Measurements from ENCODE around the gene NUDT14.
A peak's percentile ranks its signal among the peaks of the same experiment; 100 is the strongest.

NUDT14 gene

GRCh38 chr14:105214324-105214915 is 33.3 kb upstream of the NUDT14 start:
- Mint-ChIP-seq H3K4me3 (no peak overlapping the region), H3K4me1 (peaks cover 20% of the 10 kb centered on the region), H3K36me3 (ENCODE audit: low read depth) (peaks cover 20% of the 10 kb centered on the region), H3K9me3 (no peaks in the 10 kb centered on the region), H3K27ac (no peak overlapping the region), H3K27me3 (ENCODE audit: low read depth) (peaks cover 3% of the 10 kb centered on the region)
- TF ChIP-seq CTCF (IDR thresholded peaks at IDR 0.05; ENCODE audit: unreplicated experiment in 3 of 3), result no peak

DNA sequence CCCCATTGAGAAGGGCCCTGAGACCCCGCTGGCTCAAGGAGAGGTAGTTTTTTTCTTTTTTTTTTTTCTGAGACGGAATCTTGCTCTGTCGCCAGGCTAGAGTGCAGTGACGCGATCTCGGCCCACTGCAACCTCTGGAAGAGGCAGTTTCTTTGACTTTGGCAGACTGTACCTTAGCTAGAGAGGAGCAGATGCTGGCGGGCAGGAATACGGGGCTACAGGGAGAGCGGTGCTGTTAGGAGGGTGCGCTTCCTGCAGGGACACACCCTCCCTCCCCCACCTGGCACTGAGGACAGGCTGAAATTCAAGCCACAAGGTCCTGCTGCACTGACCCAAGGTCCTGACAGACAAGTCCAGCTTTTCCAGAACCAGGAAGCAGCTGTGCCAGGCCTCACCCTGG is 32.2 kb upstream of the NUDT14 start:
- Mint-ChIP-seq H3K4me1 (peaks cover 20% of the 10 kb centered on the region), H3K27ac (peak overlapping the region; percentile 64 to 66 (median 66)), H3K4me3 (no peak overlapping the region), H3K36me3 (ENCODE audit: low read depth) (peaks cover 17% of the 10 kb centered on the region), H3K27me3 (ENCODE audit: low read depth) (peaks cover 3% of the 10 kb centered on the region), H3K9me3 (no peaks in the 10 kb centered on the region)
- TF ChIP-seq CTCF (IDR thresholded peaks at IDR 0.05; ENCODE audit: unreplicated experiment in 3 of 3), result no peak

DNA sequence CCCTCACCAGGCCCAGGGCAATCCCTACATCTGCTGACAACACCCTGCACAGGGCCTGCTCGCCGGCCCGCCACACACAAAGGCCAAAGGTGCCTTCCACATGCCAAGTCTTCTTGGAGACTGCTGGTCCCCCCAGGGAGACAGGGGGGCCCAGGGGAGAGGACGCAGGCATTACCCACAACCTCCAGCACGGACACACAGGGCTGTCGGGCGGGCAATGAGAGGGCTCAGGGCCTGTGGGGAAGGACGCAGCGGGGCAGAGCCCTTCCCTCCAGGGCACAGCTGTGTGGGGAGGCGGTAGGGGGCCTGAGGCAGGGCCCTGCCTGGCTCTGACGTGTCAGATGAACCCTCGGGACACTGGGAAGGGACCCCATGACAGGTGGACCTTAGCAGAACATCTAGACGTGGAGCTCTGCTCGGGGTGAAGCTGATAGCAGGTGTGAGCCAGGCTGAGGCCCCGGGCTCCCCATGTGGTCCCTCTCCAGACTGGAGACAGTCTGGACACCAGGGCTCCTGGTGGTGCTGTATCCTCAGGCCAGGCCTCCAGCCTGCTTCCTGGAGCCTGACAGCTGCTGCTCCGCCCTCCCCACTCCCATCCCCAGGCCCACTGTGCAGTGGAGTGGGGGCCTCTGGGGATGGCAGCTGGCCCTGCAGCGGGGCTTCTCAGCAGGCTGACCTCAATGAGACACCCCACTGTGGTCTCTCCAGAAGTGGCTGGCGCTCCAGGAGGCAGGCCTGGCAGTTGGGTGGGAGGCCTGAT is 31.6 kb upstream of the NUDT14 start:
- Mint-ChIP-seq H3K36me3 (ENCODE audit: low read depth) (peaks cover 13% of the 10 kb centered on the region), H3K4me1 (peaks cover 20% of the 10 kb centered on the region), H3K27me3 (ENCODE audit: low read depth) (peaks cover 3% of the 10 kb centered on the region), H3K4me3 (no peak overlapping the region), H3K9me3 (no peaks in the 10 kb centered on the region), H3K27ac (peak overlapping the region in 2 of 3 experiments; percentile 64 to 66)
- no peak for TF ChIP-seq CTCF (IDR thresholded peaks at IDR 0.05; ENCODE audit: unreplicated experiment in 3 of 3)

DNA sequence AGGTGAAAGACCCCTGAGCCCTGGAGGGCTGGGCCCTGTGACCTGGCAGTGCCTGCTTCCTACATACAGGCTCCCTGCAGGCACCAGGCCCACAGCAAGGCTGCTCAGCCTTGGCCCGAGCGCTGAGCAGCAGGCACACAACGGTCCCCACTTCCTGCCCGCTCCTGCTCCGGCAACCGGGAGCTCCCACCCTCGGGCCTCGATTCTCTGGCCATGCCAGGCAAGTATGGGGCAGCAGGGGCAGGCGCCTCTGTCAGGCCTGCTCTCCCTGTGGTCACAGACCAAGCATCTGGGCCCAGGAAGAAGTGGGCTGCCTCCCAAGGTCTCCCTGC is 30.6 kb upstream of the NUDT14 start:
- no peak overlapping the region for H3K4me3 Mint-ChIP-seq
- H3K4me1 Mint-ChIP-seq, result peaks cover 20% of the 10 kb centered on the region
- no peak for TF ChIP-seq CTCF (IDR thresholded peaks at IDR 0.05; ENCODE audit: unreplicated experiment in 3 of 3)
- H3K27me3 Mint-ChIP-seq (ENCODE audit: low read depth), result peaks cover 3% of the 10 kb centered on the region
- H3K9me3 Mint-ChIP-seq, result no peaks in the 10 kb centered on the region
- H3K36me3 Mint-ChIP-seq (ENCODE audit: low read depth), result peaks cover 11% of the 10 kb centered on the region
- no peak overlapping the region for H3K27ac Mint-ChIP-seq

DNA sequence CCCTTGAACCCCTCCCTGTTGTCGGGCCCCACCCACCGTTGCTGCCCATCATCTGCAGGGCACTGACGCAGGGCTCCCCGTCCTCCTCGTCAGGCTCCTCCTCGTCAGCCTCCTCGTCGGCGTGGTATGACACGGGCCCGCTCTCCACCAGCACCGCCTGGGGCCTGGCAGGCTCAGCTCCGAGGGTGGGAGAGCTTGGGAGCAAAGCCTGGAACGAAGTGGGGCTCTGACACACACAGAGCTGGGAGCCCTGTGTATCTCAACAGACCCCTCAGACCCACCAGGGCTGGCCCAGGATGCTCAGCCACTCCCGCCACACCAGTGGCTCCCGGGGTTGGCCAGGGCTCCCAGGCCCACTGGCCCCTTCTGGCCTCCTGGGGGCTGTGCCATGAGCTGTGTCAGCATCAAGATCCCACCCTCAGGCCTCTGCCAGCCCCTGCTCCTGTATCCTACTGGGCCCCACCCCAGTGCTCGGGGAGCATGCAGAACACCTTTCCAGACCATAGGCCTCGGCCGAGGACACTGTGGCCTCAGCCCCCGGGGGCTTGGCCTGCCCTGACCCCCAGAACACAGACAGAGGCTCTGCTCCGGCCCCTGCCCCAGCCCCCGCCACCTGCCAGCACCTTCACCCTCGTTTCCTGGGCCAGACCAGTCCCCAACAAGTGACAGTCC is 30.1 kb upstream of the NUDT14 start:
- peaks cover 3% of the 10 kb centered on the region for H3K27me3 Mint-ChIP-seq (ENCODE audit: low read depth)
- no peak for TF ChIP-seq CTCF (IDR thresholded peaks at IDR 0.05; ENCODE audit: unreplicated experiment in 3 of 3)

More for the DNA sequence above, 30.1 kb upstream of the NUDT14 start:
- Mint-ChIP-seq H3K9me3 (no peaks in the 10 kb centered on the region), H3K4me1 (peaks cover 20% of the 10 kb centered on the region), H3K27ac (no peak overlapping the region), H3K36me3 (ENCODE audit: low read depth) (peaks cover 11% of the 10 kb centered on the region), H3K4me3 (no peak overlapping the region)

Data from nephron (organoid).